HAP-1 (cell line): Measurements from ENCODE around the gene MEI1.

Experiments used
- DNase-seq, 2 experiments: peaks; one replicate each; pipeline ENCODE4 v3.0.0-alpha.2; 2016 to 2020; ENCODE audit warnings: low spot score in 2 of 2
- H3K27me3 ChIP-seq: fragments of 250-450 bp; sonication (Bioruptor Pico); 2 replicates; pipeline ENCODE4 v1.5.1; 2020; ENCODE audit warnings: low read depth, mild to moderate bottlenecking, moderate library complexity
- H3K36me3 ChIP-seq: fragments of 250-450 bp; sonication (Bioruptor Pico); replicated peaks from 2 replicates; pipeline ENCODE4 v1.5.1; 2020; ENCODE audit warnings: mild to moderate bottlenecking
- H3K4me1 ChIP-seq: fragments of 250-450 bp; sonication (Bioruptor Pico); 2 replicates; pipeline ENCODE4 v1.5.1; 2020; ENCODE audit warnings: mild to moderate bottlenecking
- H3K4me3 ChIP-seq: fragments of 250-450 bp; sonication (Bioruptor Pico); 2 replicates; pipeline ENCODE4 v1.5.1; 2020; ENCODE audit warnings: mild to moderate bottlenecking, moderate library complexity
- H3K9me3 ChIP-seq: fragments of 250-450 bp; sonication (Bioruptor Pico); 2 replicates; pipeline ENCODE4 v1.5.1; 2020; ENCODE audit warnings: mild to moderate bottlenecking, moderate library complexity
- in situ Hi-C: fragments of 300-500 bp; cut with MboI; formaldehyde crosslinking; loops from 3 replicates; pipeline ENCODE4 v1.14.3; 2020; ENCODE audit warnings: low sequenced_read_pairs, inconsistent platforms, mixed read lengths

Gene MEI1

GRCh38 chr22:41688365-41689211 lies 10.7 kb upstream of the MEI1 start, which contains the start of gene SNU13:
TSS of gene SNU13 (minus strand) at chr22:41688867. CDS start at chr22:41688796, 71 bp downstream.
- Histone ChIP-seq H3K9me3 (no peaks in the 10 kb centered on the region; the same call in 1 of the 2 replicates), H3K4me3 (peak within 1 kb of the TSS; percentile 89), H3K4me1 (no peaks in the 10 kb centered on the region; the same call in 1 of the 2 replicates), H3K27me3 (no peaks in the 10 kb centered on the region), H3K36me3 (0 out of 2 replicates have a peak, but pooled peaks cover 7% of the 10 kb centered on the region)
- DNase-seq: peak; percentile 92 to 93
- in situ Hi-C loops: no loop called here

GRCh38 chr22:41690476-41690875 lies 8.8 kb upstream of the MEI1 start:
- no peak overlapping the region for H3K4me3 ChIP-seq
- H3K9me3 ChIP-seq: no peaks in the 10 kb centered on the region
- no peaks in the 10 kb centered on the region; the same call in 1 of the 2 replicates for H3K4me1 ChIP-seq
- in situ Hi-C loops: no loop called here
- no peak for DNase-seq
- H3K36me3 ChIP-seq: peaks cover 6% of the 10 kb centered on the region; the same call in 1 of the 2 replicates
- H3K27me3 ChIP-seq: no peaks in the 10 kb centered on the region

GRCh38 chr22:41695211-41695610 lies 4.1 kb upstream of the MEI1 start:
- in situ Hi-C loops: loop anchor here (5.0 kb wide), 1 partner anchor 247 kb away; no protein-coding TSS in a partner anchor
- no peak overlapping the region for H3K4me3 ChIP-seq
- H3K4me1 ChIP-seq: peaks cover 5% of the 10 kb centered on the region; the same call in 1 of the 2 replicates
- no peaks in the 10 kb centered on the region for H3K27me3 ChIP-seq
- H3K36me3 ChIP-seq: peaks cover 6% of the 10 kb centered on the region; the same call in 1 of the 2 replicates
- H3K9me3 ChIP-seq: no peaks in the 10 kb centered on the region
- no peak for DNase-seq

- Histone ChIP-seq H3K4me3 (no peak overlapping the region), H3K4me1 (peaks cover 5% of the 10 kb centered on the region; the same call in 1 of the 2 replicates), H3K36me3 (peaks cover 6% of the 10 kb centered on the region; the same call in 1 of the 2 replicates), H3K27me3 (no peaks in the 10 kb centered on the region), H3K9me3 (no peaks in the 10 kb centered on the region)
- in situ Hi-C loops: loop anchor here (5.0 kb wide), 1 partner anchor 246 kb away; no protein-coding TSS in a partner anchor
- DNase-seq: no peak
Measured at GRCh38 chr22:41696703-41697102, 2.6 kb upstream of the MEI1 start.

- Histone ChIP-seq H3K36me3 (peaks cover 6% of the 10 kb centered on the region; the same call in 1 of the 2 replicates), H3K4me3 (no peak overlapping the region), H3K9me3 (no peaks in the 10 kb centered on the region), H3K4me1 (peaks cover 5% of the 10 kb centered on the region; the same call in 1 of the 2 replicates), H3K27me3 (no peaks in the 10 kb centered on the region)
- in situ Hi-C loops: loop anchor here (5.0 kb wide), 1 partner anchor 245 kb away; no protein-coding TSS in a partner anchor
- peak; percentile 74 to 97 for DNase-seq
Measured at GRCh38 chr22:41697126-41697775, 2.1 kb upstream of the MEI1 start.

- H3K9me3 ChIP-seq: no peaks in the 10 kb centered on the region
- DNase-seq: no peak
- H3K27me3 ChIP-seq: no peaks in the 10 kb centered on the region
- H3K36me3 ChIP-seq: no peaks in the 10 kb centered on the region
- in situ Hi-C loops: no loop called here
- peaks cover 5% of the 10 kb centered on the region; the same call in 1 of the 2 replicates for H3K4me1 ChIP-seq
- H3K4me3 ChIP-seq: no peak overlapping the region
Measured at GRCh38 chr22:41700108-41700364, 733 bp downstream of the MEI1 start.

- Histone ChIP-seq H3K9me3 (no peaks in the 10 kb centered on the region), H3K4me3 (no peak overlapping the region), H3K27me3 (peaks cover 2% of the 10 kb centered on the region), H3K36me3 (no peaks in the 10 kb centered on the region), H3K4me1 (no peaks in the 10 kb centered on the region)
- no peak for DNase-seq
- in situ Hi-C loops: no loop called here
Measured at GRCh38 chr22:41702763-41703162, 3.5 kb downstream of the MEI1 start.

- in situ Hi-C loops: no loop called here
- Histone ChIP-seq H3K36me3 (no peaks in the 10 kb centered on the region), H3K4me1 (no peaks in the 10 kb centered on the region), H3K4me3 (no peak overlapping the region), H3K27me3 (peaks cover 18% of the 10 kb centered on the region), H3K9me3 (no peaks in the 10 kb centered on the region)
- DNase-seq: no peak
Measured at GRCh38 chr22:41709341-41709740, 10.0 kb downstream of the MEI1 start.

- Histone ChIP-seq H3K36me3 (no peaks in the 10 kb centered on the region), H3K9me3 (no peaks in the 10 kb centered on the region), H3K4me3 (no peak overlapping the region), H3K27me3 (peaks cover 13% of the 10 kb centered on the region), H3K4me1 (no peaks in the 10 kb centered on the region)
- in situ Hi-C loops: no loop called here
- DNase-seq: no peak
Measured at GRCh38 chr22:41713004-41713403, 13.7 kb downstream of the MEI1 start.

- no peak overlapping the region for H3K4me3 ChIP-seq
- H3K36me3 ChIP-seq: no peaks in the 10 kb centered on the region
- H3K9me3 ChIP-seq: no peaks in the 10 kb centered on the region
- in situ Hi-C loops: no loop called here
- H3K4me1 ChIP-seq: no peaks in the 10 kb centered on the region
- no peak for DNase-seq
- 0 out of 2 replicates have a peak, but pooled peaks cover 3% of the 10 kb centered on the region for H3K27me3 ChIP-seq
Measured at GRCh38 chr22:41722496-41722895, 23.2 kb downstream of the MEI1 start.

GRCh38 chr22:41725510-41726110 lies 26.3 kb downstream of the MEI1 start:
- H3K27me3 ChIP-seq: 0 out of 2 replicates have a peak, but pooled peaks cover 3% of the 10 kb centered on the region
- H3K36me3 ChIP-seq: no peaks in the 10 kb centered on the region
- no peak overlapping the region for H3K4me3 ChIP-seq
- in situ Hi-C loops: no loop called here
- no peaks in the 10 kb centered on the region for H3K9me3 ChIP-seq
- H3K4me1 ChIP-seq: no peaks in the 10 kb centered on the region
- no peak for DNase-seq

- H3K9me3 ChIP-seq: no peaks in the 10 kb centered on the region
- in situ Hi-C loops: no loop called here
- H3K27me3 ChIP-seq: no peaks in the 10 kb centered on the region
- DNase-seq: no peak
- no peaks in the 10 kb centered on the region for H3K4me1 ChIP-seq
- no peaks in the 10 kb centered on the region for H3K36me3 ChIP-seq
- H3K4me3 ChIP-seq: no peak overlapping the region
Measured at GRCh38 chr22:41731609-41732008, 32.3 kb downstream of the MEI1 start.

- no peaks in the 10 kb centered on the region for H3K4me1 ChIP-seq
- in situ Hi-C loops: no loop called here
- H3K4me3 ChIP-seq: no peak overlapping the region
- DNase-seq: no peak
- H3K36me3 ChIP-seq: no peaks in the 10 kb centered on the region
- no peaks in the 10 kb centered on the region for H3K27me3 ChIP-seq
- no peaks in the 10 kb centered on the region for H3K9me3 ChIP-seq
Measured at GRCh38 chr22:41732096-41732772, 32.9 kb downstream of the MEI1 start.
